Tibial nerve (tissue), 4 donors: ENCODE measurements around the gene NTSR1. TPM values are rescaled to one million over a fixed set of nuclear protein-coding genes. Genes with fewer than 3 reads are reported as not detected.

ENCODE experiments used
- DNase-seq, 2 donors: peaks; one replicate each; pipeline ENCODE4 v3.0.0-alpha.2; 2019; ENCODE audit warnings: low spot score in 2 of 2
- H3K27ac ChIP-seq, 4 donors: fragments of 200-600 bp; sonication (generic) in 3 of 4; one replicate each; pipeline ENCODE4 v1.5.1; 2017 to 2019; ENCODE audit warnings: mild to moderate bottlenecking in 1 of 4
- H3K27me3 ChIP-seq, 2 donors: fragments of 200-600 bp; sonication (generic) in 1 of 2; one replicate each; pipeline versions ENCODE4 v1.5.1 to v1.6.0; 2017 to 2019
- H3K36me3 ChIP-seq, 3 donors: fragments of 200-600 bp; sonication (generic); one replicate each; pipeline ENCODE4 v1.5.1; 2018 to 2019
- H3K4me1 ChIP-seq, 4 donors: fragments of 200-600 bp; sonication (generic) in 3 of 4; one replicate each; pipeline ENCODE4 v1.5.1; 2017 to 2019
- H3K4me3 ChIP-seq, 4 donors: fragments of 200-600 bp; sonication (generic) in 3 of 4; one replicate each; pipeline ENCODE4 v1.5.1; 2017 to 2019; ENCODE audit warnings: mild to moderate bottlenecking in 1 of 4, moderate library complexity in 1 of 4
- H3K9me3 ChIP-seq, 4 donors: fragments of 200-600 bp; sonication (generic) in 3 of 4; one replicate each; pipeline ENCODE4 v1.5.1; 2017 to 2019
- EP300 ChIP-seq, 2 donors: sonication (generic); formaldehyde crosslinking; IDR thresholded peaks; one replicate each; pipeline ENCODE4 v1.6.1; 2017; ENCODE audit warnings: antibody characterized with exemption in 2 of 2, mild to moderate bottlenecking in 1 of 2
- POLR2A ChIP-seq, 2 donors: fragments of 450-650 bp; IDR thresholded peaks; one replicate each; pipeline ENCODE4 v1.6.1; 2017; ENCODE audit warnings: antibody characterized with exemption in 2 of 2, mild to moderate bottlenecking in 2 of 2, moderate library complexity in 2 of 2
- WGBS, 2 donors: methylation state at CpG; one replicate each; pipeline ENCODE4 v1.1.5; 2018; 5-methylcytosine and 5-hydroxymethylcytosine counted together
- total RNA-seq, 4 donors: library from RNA; depleted of rRNA; stranded (reverse); fragments of >200 nt; gene quantifications; one replicate each; pipeline ENCODE4 v1.1.0, GENCODE V29; 2016
- TF ChIP-seq, protein P1 (sequence below), 5 experiments: fragments of 200-600 bp in 3 of 5; fragments of 450-650 bp in 2 of 5; sonication (generic) in 3 of 5; IDR thresholded peaks; one replicate each; pipeline ENCODE4 v1.5.1; 2016 to 2019; ENCODE audit warnings: antibody characterized with exemption in 5 of 5, mild to moderate bottlenecking in 3 of 5, moderate library complexity in 2 of 5

Gene NTSR1
- total RNA-seq, 4 donors from 2014 or later = 0.30 TPM; not detected in 3

DNA sequence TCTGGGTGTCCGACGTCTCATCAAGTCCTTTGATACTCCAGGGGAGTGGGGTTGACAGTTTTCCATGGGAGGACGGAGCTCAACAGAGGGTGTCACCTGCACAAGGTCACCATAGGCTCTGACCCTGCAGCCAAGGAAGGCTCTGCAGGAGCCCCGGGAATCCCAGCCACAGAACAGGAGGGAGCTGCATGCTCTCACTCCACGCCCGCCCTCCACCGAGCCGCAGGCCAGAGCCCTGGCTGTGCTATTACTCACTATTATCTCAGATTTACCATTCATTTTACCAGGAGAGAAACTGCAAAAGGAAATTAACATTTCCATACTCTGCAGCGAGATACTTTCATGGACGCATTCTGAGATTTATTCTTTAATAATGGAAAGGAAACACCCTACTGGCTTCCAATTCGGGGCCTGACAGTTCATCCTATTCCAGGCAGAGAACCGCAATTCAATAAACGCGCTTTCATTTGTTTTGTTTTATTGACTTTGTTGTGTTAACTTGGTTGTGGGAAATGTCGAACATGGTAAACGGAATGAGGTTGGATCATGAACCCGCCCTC lies 18.3 kb upstream of the NTSR1 start:
- H3K36me3 ChIP-seq = no peaks in the 10 kb centered on the region
- no peak for DNase-seq
- 80 to 83% methylated on average over 17 of the region's 17 CpGs for WGBS, 2 donors

DNA sequence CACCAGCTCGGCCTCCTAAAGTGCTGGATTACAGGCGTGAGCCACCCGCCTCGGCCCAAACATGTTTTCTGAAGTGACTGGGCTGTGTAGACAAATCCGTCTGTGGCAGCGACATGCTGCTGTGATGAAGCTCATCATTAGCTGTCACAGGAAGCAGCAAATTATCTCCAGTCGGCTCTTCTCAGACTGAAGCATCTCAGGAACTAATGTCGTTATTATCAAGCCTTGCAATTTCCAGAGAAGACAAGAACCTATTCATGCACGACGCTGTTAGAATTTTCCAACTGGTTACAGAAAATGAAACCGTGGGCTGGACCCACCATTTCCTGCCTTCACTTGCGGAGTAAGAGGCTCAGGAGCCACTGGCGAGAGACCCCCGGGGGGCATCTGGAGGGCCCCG lies 17.1 kb upstream of the NTSR1 start:
- Histone ChIP-seq H3K4me1 (peaks cover 0 to 2% (median 0%) of the 10 kb centered on the region in 4 donors), H3K36me3 (no peaks in the 10 kb centered on the region), H3K9me3 (no peaks in the 10 kb centered on the region), H3K27me3 (peaks cover 0 to 57% of the 10 kb centered on the region in 2 donors), H3K27ac (no peak overlapping the region), H3K4me3 (no peak overlapping the region)
- TF ChIP-seq POLR2A (IDR thresholded peaks at IDR 0.05) (no peak), EP300 (IDR thresholded peaks at IDR 0.05) (no peak)
- TF ChIP-seq, protein P1, sequence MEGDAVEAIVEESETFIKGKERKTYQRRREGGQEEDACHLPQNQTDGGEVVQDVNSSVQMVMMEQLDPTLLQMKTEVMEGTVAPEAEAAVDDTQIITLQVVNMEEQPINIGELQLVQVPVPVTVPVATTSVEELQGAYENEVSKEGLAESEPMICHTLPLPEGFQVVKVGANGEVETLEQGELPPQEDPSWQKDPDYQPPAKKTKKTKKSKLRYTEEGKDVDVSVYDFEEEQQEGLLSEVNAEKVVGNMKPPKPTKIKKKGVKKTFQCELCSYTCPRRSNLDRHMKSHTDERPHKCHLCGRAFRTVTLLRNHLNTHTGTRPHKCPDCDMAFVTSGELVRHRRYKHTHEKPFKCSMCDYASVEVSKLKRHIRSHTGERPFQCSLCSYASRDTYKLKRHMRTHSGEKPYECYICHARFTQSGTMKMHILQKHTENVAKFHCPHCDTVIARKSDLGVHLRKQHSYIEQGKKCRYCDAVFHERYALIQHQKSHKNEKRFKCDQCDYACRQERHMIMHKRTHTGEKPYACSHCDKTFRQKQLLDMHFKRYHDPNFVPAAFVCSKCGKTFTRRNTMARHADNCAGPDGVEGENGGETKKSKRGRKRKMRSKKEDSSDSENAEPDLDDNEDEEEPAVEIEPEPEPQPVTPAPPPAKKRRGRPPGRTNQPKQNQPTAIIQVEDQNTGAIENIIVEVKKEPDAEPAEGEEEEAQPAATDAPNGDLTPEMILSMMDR (IDR thresholded peaks at IDR 0.05) = no peak
- no peak for DNase-seq
- WGBS, 2 donors = 65 to 66% methylated on average over 15 of the region's 15 CpGs

More for the DNA sequence above, 18.3 kb upstream of the NTSR1 start:
- Histone ChIP-seq H3K27me3 (peaks cover 0 to 68% of the 10 kb centered on the region in 2 donors), H3K9me3 (no peaks in the 10 kb centered on the region), H3K27ac (no peak overlapping the region), H3K4me1 (peaks cover 0 to 9% (median 0%) of the 10 kb centered on the region in 4 donors), H3K4me3 (no peak overlapping the region)
- TF ChIP-seq EP300 (IDR thresholded peaks at IDR 0.05) (no peak), POLR2A (IDR thresholded peaks at IDR 0.05) (no peak)
- TF ChIP-seq, protein P1 (IDR thresholded peaks at IDR 0.05) = no peak

DNA sequence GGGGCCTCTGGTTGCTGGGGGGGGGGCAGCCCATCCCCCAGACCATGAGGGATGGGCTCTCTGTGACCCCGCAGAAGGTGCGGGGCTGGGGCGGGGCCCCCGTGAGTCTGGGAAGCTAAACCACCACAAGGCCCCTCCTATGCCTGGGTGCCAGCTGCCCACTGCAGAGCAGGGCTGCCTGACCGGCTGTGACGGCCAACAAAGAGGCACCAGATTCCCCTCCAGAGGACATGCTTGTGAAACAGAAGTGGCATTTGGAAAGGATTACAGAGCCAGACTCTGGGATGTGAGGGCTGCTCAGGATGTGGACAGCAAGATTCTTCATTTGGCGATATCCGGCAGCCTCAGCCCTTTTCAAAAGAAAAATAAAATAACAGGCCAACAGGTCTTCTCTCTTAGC lies 16.5 kb upstream of the NTSR1 start:
- no peak for DNase-seq
- no peak overlapping the region for H3K27ac ChIP-seq
- no peak overlapping the region for H3K4me3 ChIP-seq
- 61 to 63% methylated on average over 5 to 6 of the region's 8 CpGs for WGBS, 2 donors
- H3K9me3 ChIP-seq = no peaks in the 10 kb centered on the region
- H3K27me3 ChIP-seq = peaks cover 0 to 52% of the 10 kb centered on the region in 2 donors
- TF ChIP-seq, protein P1 (IDR thresholded peaks at IDR 0.05) = no peak
- TF ChIP-seq POLR2A (IDR thresholded peaks at IDR 0.05) (no peak), EP300 (IDR thresholded peaks at IDR 0.05) (no peak)
- no peaks in the 10 kb centered on the region for H3K36me3 ChIP-seq
- H3K4me1 ChIP-seq = peaks cover 0 to 4% (median under 1%) of the 10 kb centered on the region in 4 donors

DNA sequence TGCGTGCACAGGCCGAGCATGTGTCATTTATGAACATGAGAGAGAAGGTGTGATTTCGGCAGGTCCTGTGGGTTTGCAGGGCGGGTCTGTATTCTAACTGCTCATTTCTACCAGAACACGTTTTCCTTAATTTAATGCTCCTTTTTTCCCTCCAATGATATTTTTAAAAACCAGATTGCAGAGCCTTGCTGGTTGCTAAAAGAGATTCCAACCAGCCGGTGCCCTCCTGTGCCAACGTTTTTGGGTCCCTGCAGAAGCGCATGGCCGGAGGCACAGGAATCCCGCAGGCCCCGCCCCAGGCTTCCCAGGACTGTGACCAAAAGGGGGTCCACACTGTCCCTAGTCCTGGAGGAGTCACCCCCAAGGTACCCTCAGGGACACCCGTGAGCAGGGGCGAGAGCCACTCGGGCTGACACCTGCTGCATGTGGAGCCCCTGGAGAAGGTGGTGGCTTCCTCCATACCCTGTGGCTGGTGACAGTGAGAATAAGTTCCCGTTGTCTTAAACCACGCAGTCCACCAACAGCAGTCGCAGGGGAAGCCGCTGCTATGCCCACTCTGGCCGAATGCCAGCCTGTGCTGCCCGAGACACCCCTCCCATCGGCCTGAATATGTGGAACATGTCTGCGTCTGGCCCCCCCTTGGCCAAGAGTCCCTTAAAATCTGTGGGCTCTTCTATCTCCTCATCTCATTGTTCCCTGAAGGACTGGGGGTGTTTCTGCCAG lies 15.7 kb upstream of the NTSR1 start:
- no peaks in the 10 kb centered on the region for H3K9me3 ChIP-seq
- no peak for DNase-seq
- 71 to 77% methylated on average over 18 to 20 of the region's 22 CpGs for WGBS, 2 donors
- TF ChIP-seq, protein P1 (IDR thresholded peaks at IDR 0.05) = no peak
- TF ChIP-seq EP300 (IDR thresholded peaks at IDR 0.05) (no peak), POLR2A (IDR thresholded peaks at IDR 0.05) (no peak)
- no peak overlapping the region for H3K4me3 ChIP-seq
- no peaks in the 10 kb centered on the region for H3K36me3 ChIP-seq
- H3K27ac ChIP-seq = no peak overlapping the region
- peaks cover 0 to 44% of the 10 kb centered on the region in 2 donors for H3K27me3 ChIP-seq
- H3K4me1 ChIP-seq = peaks cover 0 to 7% (median 1%) of the 10 kb centered on the region in 4 donors

DNA sequence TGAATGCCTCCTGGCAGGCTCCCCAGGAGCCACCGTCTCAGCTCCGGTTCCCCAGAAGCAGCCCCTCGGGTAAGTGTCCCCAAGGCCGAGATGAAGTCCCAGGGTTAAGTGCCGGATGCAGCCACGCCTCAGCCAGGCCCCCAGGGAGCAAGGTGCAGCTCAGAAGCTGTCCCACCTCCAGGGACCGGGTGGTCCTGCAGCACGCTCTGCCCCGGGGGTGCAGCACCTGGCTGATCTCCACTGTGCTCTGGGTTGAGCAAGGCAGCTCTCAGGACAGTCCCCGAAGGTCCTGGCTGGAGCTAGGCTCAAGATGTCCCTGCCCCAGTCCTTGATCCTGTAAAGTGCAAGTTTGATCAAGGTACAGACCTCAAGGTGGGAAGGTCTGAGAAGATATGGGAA lies 15.1 kb upstream of the NTSR1 start:
- H3K27ac ChIP-seq = no peak overlapping the region

More for the DNA sequence above, 15.1 kb upstream of the NTSR1 start:
- Histone ChIP-seq H3K27me3 (peaks cover 0 to 38% of the 10 kb centered on the region in 2 donors), H3K4me3 (no peak overlapping the region), H3K4me1 (peaks cover 0 to 7% (median 1%) of the 10 kb centered on the region in 4 donors), H3K36me3 (no peaks in the 10 kb centered on the region), H3K9me3 (no peaks in the 10 kb centered on the region)
- no peak for DNase-seq
- WGBS, 2 donors = 64 to 72% methylated on average over 6 to 10 of the region's 10 CpGs
- TF ChIP-seq EP300 (IDR thresholded peaks at IDR 0.05) (no peak), POLR2A (IDR thresholded peaks at IDR 0.05) (no peak)
- TF ChIP-seq, protein P1 (IDR thresholded peaks at IDR 0.05) = no peak
